OCI-LY3 (cell line): Measurements from ENCODE around the gene SLC6A2.

Source experiments
- CTCF ChIP-seq: fragments of 200-600, 300-600 bp; sonication (generic); IDR thresholded peaks from 2 replicates; pipeline ENCODE4 v1.5.1; 2014; ENCODE audit warnings: antibody characterized with exemption, low read length, low read depth
- EZH2phosphoT487 ChIP-seq: fragments of 200-600 bp; shearing (Covaris generic); IDR thresholded peaks from 2 replicates; pipeline ENCODE4 v1.6.1; 2018; ENCODE audit warnings: antibody characterized with exemption, mixed run types, low read depth

- no peak for TF ChIP-seq CTCF
- no peak for TF ChIP-seq EZH2phosphoT487
These were observed 42.1 kb downstream of the SLC6A2 start for GRCh38 chr16:55697867-55698266.
